IMR-90 (cell line): Measurements from ENCODE around the gene PIGM. TPM values are rescaled to one million over a fixed set of nuclear protein-coding genes. Genes with fewer than 3 reads are reported as not detected.

Experiments
- ATAC-seq: fragments of 200-7000 bp; cut with Tn5 transposase; 2 replicates; pipeline ENCODE4 v1.9.1; 2020; ENCODE audit warnings: low read depth, mild to moderate bottlenecking, moderate library complexity
- BruUV-seq: library from RNA; stranded (reverse); fragments of 400-500 nt; replicated peaks from 2 replicates; lab custom pipeline; 2021; lab: Mats Ljungman, UMichigan
- CTCF ChIA-PET: fragments of 300-600 bp; formaldehyde crosslinking; extraction: SDS; loops from one replicate; lab custom pipeline; 2021; ENCODE audit warnings: antibody characterized with exemption; lab: Yijun Ruan, JAX
- POLR2A ChIA-PET: fragments of 300-600 bp; sonication (Branson Sonifier 250); formaldehyde crosslinking; loops from one replicate; lab custom pipeline; 2022; ENCODE audit warnings: antibody characterized with exemption; ENCODE audit not compliant: unreplicated experiment; lab: Charles Lee
- DNase-seq: peaks from one replicate; pipeline ENCODE4 v3.0.0; 2013
- H2AFZ ChIP-seq: replicated peaks from 2 replicates; pipeline ENCODE3; 2013; ENCODE audit warnings: low read length, mild to moderate bottlenecking; ENCODE audit not compliant: poor library complexity
- H2AK5ac ChIP-seq: 2 replicates; pipeline ENCODE4 v1.6.1; 2013; ENCODE audit warnings: low read depth, low read length, inconsistent platforms
- H2AK9ac ChIP-seq: replicated peaks from 2 replicates; pipeline ENCODE3; 2013; ENCODE audit warnings: mild to moderate bottlenecking, low read depth, low read length, moderate library complexity; ENCODE audit not compliant: poor library complexity
- H2BK120ac ChIP-seq: 2 replicates; pipeline ENCODE4 v1.6.1; 2013; ENCODE audit warnings: low read depth, low read length, inconsistent platforms
- H2BK15ac ChIP-seq: 3 replicates; pipeline ENCODE4 v1.6.1; 2013; ENCODE audit warnings: low read depth, low read length, inconsistent platforms
- H2BK20ac ChIP-seq: 2 replicates; pipeline ENCODE4 v1.6.1; 2013; ENCODE audit warnings: low read depth, mild to moderate bottlenecking, inconsistent platforms, low read length, moderate library complexity
- H2BK5ac ChIP-seq: 2 replicates; pipeline ENCODE4 v1.6.1; 2013; ENCODE audit warnings: mild to moderate bottlenecking, low read depth, low read length, inconsistent platforms; ENCODE audit not compliant: poor library complexity, severe bottlenecking
- H3K14ac ChIP-seq: replicated peaks from 2 replicates; pipeline ENCODE4 v1.6.1; 2013; ENCODE audit warnings: low read depth, low read length, inconsistent platforms
- H3K18ac ChIP-seq: 2 replicates; pipeline ENCODE4 v1.6.1; 2013; ENCODE audit warnings: low read depth, low read length, control low read depth
- H3K23ac ChIP-seq: 2 replicates; pipeline ENCODE4 v1.6.1; 2013; ENCODE audit warnings: low read depth, low read length, inconsistent platforms
- H3K27ac ChIP-seq: 2 replicates; pipeline ENCODE4 v1.5.1; 2013; ENCODE audit warnings: mild to moderate bottlenecking, control low read depth, low read length; ENCODE audit not compliant: insufficient read depth
- H3K27me3 ChIP-seq: 2 replicates; pipeline ENCODE4 v1.6.1; 2013; ENCODE audit warnings: low read length; ENCODE audit not compliant: control insufficient read depth, insufficient read depth
- H3K36me3 ChIP-seq: 2 replicates; pipeline ENCODE4 v1.6.1; 2013; ENCODE audit warnings: low read length, mixed read lengths; ENCODE audit not compliant: control insufficient read depth, insufficient read depth
- H3K4ac ChIP-seq: 2 replicates; pipeline ENCODE4 v1.6.1; 2013; ENCODE audit warnings: low read depth, low read length, inconsistent platforms
- H3K4me1 ChIP-seq: 2 replicates; pipeline ENCODE4 v1.6.1; 2013; ENCODE audit warnings: low read length, mixed read lengths; ENCODE audit not compliant: control insufficient read depth, insufficient read depth
- H3K4me2 ChIP-seq: 2 replicates; pipeline ENCODE4 v1.6.1; 2013; ENCODE audit warnings: low read depth, mild to moderate bottlenecking, control low read depth, low read length, moderate library complexity
- H3K4me3 ChIP-seq: 2 replicates; pipeline ENCODE4 v1.5.1; 2013; ENCODE audit warnings: low read depth, mild to moderate bottlenecking, control low read depth, low read length, moderate library complexity; ENCODE audit not compliant: insufficient read depth
- H3K56ac ChIP-seq: 2 replicates; pipeline ENCODE4 v1.6.1; 2013; ENCODE audit warnings: low read length, inconsistent platforms; ENCODE audit not compliant: insufficient read depth; ENCODE audit errors: extremely low read depth
- H3K79me1 ChIP-seq, 2 experiments: 2 replicates each; pipeline ENCODE4 v1.6.1; 2013; ENCODE audit warnings: low read length in 2 of 2, inconsistent platforms in 1 of 2, low read depth in 1 of 2
- H3K9ac ChIP-seq: 2 replicates; pipeline ENCODE4 v1.6.1; 2013; ENCODE audit warnings: low read depth, low read length, control low read depth
- H3K9me1 ChIP-seq: 2 replicates; pipeline ENCODE4 v1.6.1; 2013; ENCODE audit warnings: low read length, inconsistent platforms; ENCODE audit not compliant: insufficient read depth
- H3K9me3 ChIP-seq: 2 replicates; pipeline ENCODE4 v1.6.1; 2013; ENCODE audit warnings: low read length; ENCODE audit not compliant: control insufficient read depth, insufficient read depth
- H4K20me1 ChIP-seq: 2 replicates; pipeline ENCODE4 v1.6.1; 2013; ENCODE audit warnings: low read length, inconsistent platforms; ENCODE audit not compliant: insufficient read depth
- H4K5ac ChIP-seq: 2 replicates; pipeline ENCODE4 v1.6.1; 2013; ENCODE audit warnings: mild to moderate bottlenecking, low read depth, low read length, control low read depth
- H4K8ac ChIP-seq, 2 experiments: 2 replicates each; pipeline ENCODE4 v1.6.1; 2013; ENCODE audit warnings: low read depth in 2 of 2, low read length in 2 of 2, control low read depth in 1 of 2, inconsistent platforms in 1 of 2
- H4K91ac ChIP-seq: 2 replicates; pipeline ENCODE4 v1.6.1; 2013; ENCODE audit warnings: low read depth, low read length, inconsistent platforms; ENCODE audit not compliant: insufficient read depth
- CEBPB ChIP-seq: IDR thresholded peaks from 2 replicates; pipeline ENCODE4 v1.6.1; 2012; ENCODE audit warnings: low read depth, low read length, improper control_type of control experiment
- ELK1 ChIP-seq: fragments of 150-350 bp; IDR thresholded peaks from 2 replicates; pipeline ENCODE4 v1.6.1; 2016; ENCODE audit warnings: low read depth, mild to moderate bottlenecking, low read length, moderate library complexity, borderline replicate concordance
- FOS ChIP-seq: fragments of 150-350 bp; IDR thresholded peaks from 2 replicates; pipeline ENCODE4 v1.6.1; 2016; ENCODE audit warnings: low read depth, low read length
- MAFK ChIP-seq: IDR thresholded peaks from 2 replicates; pipeline ENCODE4 v1.6.1; 2012; ENCODE audit warnings: low read depth, low read length, improper control_type of control experiment
- MAZ ChIP-seq: IDR thresholded peaks from 2 replicates; pipeline ENCODE4 v1.6.1; 2012; ENCODE audit warnings: low read depth, mild to moderate bottlenecking, low read length, improper control_type of control experiment, moderate library complexity, borderline replicate concordance
- MXI1 ChIP-seq: IDR thresholded peaks from 2 replicates; pipeline ENCODE4 v1.6.1; 2012; ENCODE audit warnings: low read depth, mild to moderate bottlenecking, low read length, moderate library complexity, borderline replicate concordance
- RFX5 ChIP-seq: IDR thresholded peaks from 2 replicates; pipeline ENCODE4 v1.8.0; 2012; ENCODE audit warnings: low read depth, mild to moderate bottlenecking, low read length, moderate library complexity
- USF2 ChIP-seq: fragments of 150-350 bp; IDR thresholded peaks from 2 replicates; pipeline ENCODE4 v1.6.1; 2017; ENCODE audit warnings: mild to moderate bottlenecking, antibody characterized with exemption, low read length, low read depth
- WGBS, 2 experiments: methylation state at CpG; one replicate each; pipeline versions ENCODE4 v1.1.5 to v1.1.7; 2013; ENCODE audit warnings: missing lambda C conversion rate in 2 of 2; ENCODE audit not compliant: insufficient read length in 1 of 2; ENCODE audit errors: extremely low coverage in 2 of 2; 5-methylcytosine and 5-hydroxymethylcytosine counted together
- dilution Hi-C: fragments of 300-500 bp; cut with HindIII; formaldehyde crosslinking; loops from one replicate; pipeline ENCODE4 v1.14.3; 2018; ENCODE audit warnings: low sequenced_read_pairs; ENCODE audit not compliant: unreplicated experiment
- in situ Hi-C: fragments of 300-500 bp; cut with MboI; formaldehyde crosslinking; loops from 3 replicates; pipeline ENCODE4 v1.14.3; 2019; ENCODE audit warnings: low sequenced_read_pairs, inconsistent platforms, mixed read lengths
- intact Hi-C: fragments of 100-400 bp; cut with micrococcal nuclease; formaldehyde crosslinking; loops from 2 replicates; pipeline ENCODE4 v1.10.0; 2022
- polyA plus RNA-seq, 3 experiments: library from polyadenylated mRNA; depleted of rRNA; stranded (reverse); fragments of >200 nt; gene quantifications; 2 replicates each; pipeline ENCODE4 v1.2.3, GENCODE V29; 2012; ENCODE audit warnings: low replicate concordance in 1 of 3
- total RNA-seq: library from RNA; depleted of rRNA; stranded (reverse); fragments of >200 nt; gene quantifications from 2 replicates; pipeline ENCODE4 v1.2.3, GENCODE V29; 2012

The PIGM gene
- total and polyA plus RNA-seq, 2 of the 4 experiments (the other 2 are of a cell fraction) = 2.9 TPM

- BruUV-seq = no TSS peak
- H2AFZ ChIP-seq = peak within 1 kb of the TSS; percentile 94
- H4K20me1 ChIP-seq = no peaks in the 10 kb centered on the region
- H3K27me3 ChIP-seq = peaks cover 70% of the 10 kb centered on the region
- in situ Hi-C loops = no loop called here
- H3K4me2 ChIP-seq = peak within 1 kb of the TSS; percentile 97
- H3K56ac ChIP-seq = no peak within 1 kb of the TSS
- peak within 1 kb of the TSS; percentile 52; the same call in 1 of the 2 replicates for H3K9ac ChIP-seq
- ATAC-seq (peak; percentile 57; the same call in 1 of the 2 replicates), DNase-seq (no peak)
- no peak within 1 kb of the TSS for H2BK120ac ChIP-seq
- POLR2A ChIA-PET = no interaction called here
- no peak within 1 kb of the TSS for H2AK5ac ChIP-seq
- 9% methylated on average over 14 of the region's 32 CpGs; no CpG with 5 or more reads in 1 of the 2 experiments for WGBS, 2 experiments
- H3K4me1 ChIP-seq = no peaks in the 10 kb centered on the region
- H2AK9ac ChIP-seq = no peak within 1 kb of the TSS
- dilution Hi-C loops = no loop called here
- H3K27ac ChIP-seq = no peak within 1 kb of the TSS
- no peak within 1 kb of the TSS for H3K14ac ChIP-seq
- H3K9me3 ChIP-seq = no peaks in the 10 kb centered on the region
- no peak within 1 kb of the TSS for H2BK15ac ChIP-seq
- H3K79me1 ChIP-seq = no peaks in the 10 kb centered on the region
- peak within 1 kb of the TSS; percentile 81 for H3K4me3 ChIP-seq
- no peak within 1 kb of the TSS for H4K91ac ChIP-seq
- peak within 1 kb of the TSS; percentile 70 for H3K23ac ChIP-seq
- no peak within 1 kb of the TSS for H4K5ac ChIP-seq
- TF ChIP-seq MXI1 (no peak), MAZ (no peak), MAFK (no peak), FOS (no peak), RFX5 (no peak), ELK1 (no peak), CEBPB (no peak), USF2 (no peak)
- H3K9me1 ChIP-seq = no peaks in the 10 kb centered on the region
- H3K18ac ChIP-seq = no peak within 1 kb of the TSS
- H3K4ac ChIP-seq = no peak within 1 kb of the TSS
- CTCF ChIA-PET = interaction anchor here (0.6 kb wide), 1 partner anchor 150 kb away, joined by 3 read pairs; no protein-coding TSS in a partner anchor
- intact Hi-C loops = no loop called here
- H4K8ac ChIP-seq = no peak within 1 kb of the TSS
- H3K36me3 ChIP-seq = no peaks in the 10 kb centered on the region
- H2BK20ac ChIP-seq = no peak within 1 kb of the TSS
- no peak within 1 kb of the TSS for H2BK5ac ChIP-seq
These were observed 37.9 kb upstream of the PIGM start, which contains the start of gene KCNJ10 for GRCh38 chr1:160069460-160070231. Gene KCNJ10, minus strand, starts transcription at chr1:160070160. Its CDS starts 27,628 bp downstream, at chr1:160042532.
